NCI-H146 treated with DMSO at 0.1 percent for 48 hours (cell line): ENCODE measurements around the gene IL19.
A peak's percentile ranks its signal among the peaks of the same experiment; 100 is the strongest.

ENCODE experiments used
- DNase-seq: peaks from one replicate; lab custom pipeline; 2025; ENCODE audit not compliant: unreplicated experiment; lab: John Stamatoyannopoulos, UW

The IL19 gene

DNA sequence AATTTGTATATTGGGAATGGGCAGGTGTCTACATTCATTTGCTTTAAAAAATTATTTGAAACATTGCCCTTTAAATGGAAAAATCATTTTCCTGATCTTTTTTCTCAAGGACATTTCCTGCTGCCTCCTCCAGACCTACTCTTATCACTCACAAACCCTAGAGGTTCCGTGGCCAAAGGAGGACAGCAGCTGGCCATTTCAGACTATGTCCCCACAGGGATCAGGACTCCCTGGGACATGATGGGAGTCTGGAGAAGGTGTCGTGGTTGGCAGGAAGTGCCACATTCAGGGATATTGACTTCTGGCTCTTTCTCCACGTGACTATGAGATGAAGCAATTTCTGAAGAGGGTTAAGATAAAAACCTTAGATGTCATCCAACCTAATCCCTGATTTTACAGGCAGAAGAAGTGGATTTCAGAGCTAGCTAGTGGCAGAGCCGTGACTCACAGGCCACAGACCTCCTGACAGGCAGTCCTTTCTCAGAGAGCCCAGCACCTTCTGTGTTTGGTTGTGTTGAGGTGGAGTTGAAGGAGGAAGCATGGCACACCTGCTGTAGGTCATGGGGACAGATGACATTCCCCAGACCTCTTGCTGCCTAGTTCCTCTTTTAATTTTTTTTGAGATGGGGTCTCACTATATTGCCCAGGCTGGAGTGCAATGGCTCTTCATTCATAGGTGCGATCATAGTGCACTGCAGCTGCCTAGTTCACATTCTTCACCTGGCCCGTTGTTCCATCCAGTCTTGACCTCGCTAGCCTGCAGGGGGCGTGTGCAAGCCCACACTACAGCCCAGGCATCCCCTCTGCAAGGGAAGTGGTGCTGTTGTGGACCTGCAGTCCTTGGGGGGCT lies 27.2 kb downstream of the IL19 start:
- DNase-seq: no peak

- no peak for DNase-seq
Measured at GRCh38 chr1:206798384-206798996, 27.9 kb downstream of the IL19 start.

DNA sequence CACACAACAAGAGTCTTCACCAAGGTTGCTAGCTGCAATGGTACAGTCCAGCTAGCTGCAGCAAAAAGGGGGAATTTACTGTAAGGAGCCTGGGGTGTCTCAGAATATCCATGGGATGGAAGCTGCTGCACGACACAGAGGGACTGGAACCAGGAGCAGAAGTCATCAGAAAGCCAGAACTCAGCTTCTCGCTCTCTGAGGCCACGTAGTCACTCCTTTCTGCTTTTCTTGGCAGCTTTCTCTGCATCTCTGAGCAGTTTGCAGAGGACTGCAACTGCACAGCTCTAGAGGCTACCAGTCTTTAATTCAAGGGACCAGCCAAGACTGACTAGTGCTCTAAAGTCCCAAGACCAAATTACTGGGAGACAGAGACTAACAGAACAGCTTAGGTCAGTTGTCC lies 28.7 kb downstream of the IL19 start:
- no peak for DNase-seq

DNA sequence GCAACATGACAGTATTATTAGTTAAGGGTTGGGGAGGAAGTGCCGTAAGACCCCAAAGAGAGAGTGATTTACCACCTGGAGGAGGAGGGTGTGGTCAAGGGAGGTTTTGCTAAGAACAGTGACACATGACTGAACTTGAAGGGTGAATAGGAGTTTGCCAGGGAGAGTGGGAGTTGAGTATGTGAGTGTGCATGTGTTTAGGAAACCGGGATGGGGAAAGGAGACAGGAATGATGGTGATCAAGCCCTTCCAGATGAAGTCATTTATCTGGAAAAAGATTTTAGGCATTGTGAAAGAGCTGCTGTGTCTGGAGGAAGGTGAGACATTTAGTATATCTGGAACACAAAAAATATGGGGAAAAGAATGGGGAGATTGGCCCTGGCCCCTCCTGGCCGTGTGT lies 29.8 kb downstream of the IL19 start:
- DNase-seq: no peak

DNA sequence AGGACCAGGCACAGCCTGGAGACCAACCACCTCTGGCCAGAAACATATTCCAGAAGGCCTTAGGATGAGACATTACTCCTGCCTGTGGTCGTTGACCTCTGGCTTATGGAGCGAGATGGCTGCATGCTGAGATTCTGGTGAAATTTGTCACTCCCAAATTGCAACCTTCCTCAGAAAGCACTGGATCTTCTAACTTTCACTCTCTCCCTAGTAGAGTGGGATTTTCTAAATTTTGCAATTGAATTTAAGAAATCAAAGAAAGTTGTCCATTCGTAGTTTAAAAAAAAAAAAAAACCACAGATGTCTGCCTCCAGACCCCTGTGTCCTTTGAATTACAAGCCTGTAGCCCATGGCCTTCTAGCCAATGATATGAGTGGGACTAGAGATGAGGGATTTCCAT lies 30.3 kb downstream of the IL19 start:
- no peak for DNase-seq

DNA sequence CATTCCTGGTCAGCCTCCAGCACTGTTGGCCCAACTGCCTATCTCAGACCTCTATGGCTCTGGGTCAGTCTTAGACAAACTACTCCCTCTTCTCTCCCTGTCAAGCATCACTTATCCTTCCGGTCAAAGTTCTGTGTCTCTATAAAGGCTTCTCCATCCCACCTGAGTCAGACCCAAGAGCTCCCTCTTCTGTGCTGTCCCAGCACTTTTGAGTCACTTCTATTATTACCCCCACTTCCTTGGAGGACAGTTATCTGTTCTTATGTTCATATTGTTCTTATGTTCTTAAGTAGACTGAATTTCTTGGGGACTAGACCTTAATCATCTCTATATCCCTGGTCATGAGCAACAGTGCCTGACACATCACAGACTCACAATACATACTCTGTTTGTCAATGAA lies 30.9 kb downstream of the IL19 start:
- DNase-seq: no peak

DNA sequence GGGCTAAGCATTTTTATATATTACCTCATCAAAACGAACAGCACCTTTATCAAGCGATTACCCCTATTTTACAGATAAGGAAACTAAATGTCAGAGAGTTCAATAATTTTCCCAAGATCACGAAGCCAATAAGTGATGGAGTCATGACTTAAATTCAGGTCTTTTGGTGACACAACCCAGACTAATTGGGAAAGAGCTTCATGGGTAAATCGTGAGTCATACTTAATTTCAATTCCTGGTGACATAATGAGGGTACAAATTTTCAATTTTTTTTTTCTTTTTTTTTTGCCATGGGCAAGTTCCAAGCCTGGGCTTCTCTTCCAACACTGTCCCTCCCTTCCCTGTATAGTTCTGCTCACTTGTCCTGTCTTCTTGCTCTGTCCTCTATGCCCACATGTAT lies 31.8 kb downstream of the IL19 start:
- no peak for DNase-seq

GRCh38 chr1:206803221-206803730 lies 32.7 kb downstream of the IL19 start:
- DNase-seq: no peak

GRCh38 chr1:206804156-206804737 lies 33.7 kb downstream of the IL19 start:
- DNase-seq: no peak

GRCh38 chr1:206805357-206805756 lies 34.8 kb downstream of the IL19 start:
- DNase-seq: no peak

- DNase-seq: no peak
Measured at GRCh38 chr1:206808615-206809014, 38.0 kb downstream of the IL19 start.

GRCh38 chr1:206809504-206810084 lies 39.0 kb downstream of the IL19 start:
- DNase-seq: no peak

DNA sequence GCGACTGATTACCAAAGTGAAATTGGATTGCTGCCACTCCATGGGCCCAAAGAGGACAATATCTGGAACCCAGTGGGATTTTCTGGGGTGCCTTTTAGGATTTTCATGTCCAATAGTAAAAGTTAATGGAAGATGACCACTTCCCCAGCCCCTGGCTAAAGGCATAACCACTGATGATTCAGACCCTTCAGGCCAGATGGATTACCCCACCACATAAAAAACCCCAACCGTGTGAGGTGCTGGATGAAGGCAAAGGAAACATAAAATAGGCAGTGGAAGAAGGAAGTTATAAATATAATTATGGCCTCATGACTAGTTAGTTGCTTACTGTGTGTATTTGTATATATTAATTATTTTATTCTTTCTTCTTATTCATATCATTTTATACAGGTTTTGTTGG lies 41.9 kb downstream of the IL19 start:
- DNase-seq: no peak

DNA sequence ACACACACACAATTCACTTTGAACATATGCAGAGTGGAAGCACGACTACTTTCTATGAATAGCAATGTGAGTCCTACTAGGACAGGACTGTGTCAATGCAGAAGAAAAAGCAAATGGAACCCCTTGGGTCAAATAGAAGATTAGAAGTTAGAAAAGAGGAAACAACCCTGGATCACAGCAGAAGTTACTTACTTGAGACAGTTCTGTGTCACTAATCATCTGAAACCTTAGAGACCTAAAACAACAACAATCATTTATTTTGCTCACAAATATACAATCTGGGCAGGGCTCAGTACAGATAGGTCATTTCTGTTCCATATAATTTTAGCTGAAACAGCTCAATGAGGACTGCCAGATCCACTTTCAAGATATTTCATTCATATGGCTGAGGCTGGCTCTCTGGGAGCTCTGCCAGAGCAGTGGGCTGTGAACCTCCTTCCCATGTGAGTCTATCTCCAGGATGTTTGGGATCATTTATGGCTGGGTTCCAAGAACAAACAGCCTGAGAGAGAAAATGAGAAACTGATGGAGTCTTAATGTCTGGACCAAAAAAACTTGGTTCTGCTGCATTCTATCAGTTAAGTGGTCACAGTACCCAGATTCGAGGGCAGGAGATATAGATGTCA lies 44.3 kb downstream of the IL19 start:
- no peak for DNase-seq

- DNase-seq: no peak
Measured at GRCh38 chr1:206816390-206817287, 46.1 kb downstream of the IL19 start.

DNA sequence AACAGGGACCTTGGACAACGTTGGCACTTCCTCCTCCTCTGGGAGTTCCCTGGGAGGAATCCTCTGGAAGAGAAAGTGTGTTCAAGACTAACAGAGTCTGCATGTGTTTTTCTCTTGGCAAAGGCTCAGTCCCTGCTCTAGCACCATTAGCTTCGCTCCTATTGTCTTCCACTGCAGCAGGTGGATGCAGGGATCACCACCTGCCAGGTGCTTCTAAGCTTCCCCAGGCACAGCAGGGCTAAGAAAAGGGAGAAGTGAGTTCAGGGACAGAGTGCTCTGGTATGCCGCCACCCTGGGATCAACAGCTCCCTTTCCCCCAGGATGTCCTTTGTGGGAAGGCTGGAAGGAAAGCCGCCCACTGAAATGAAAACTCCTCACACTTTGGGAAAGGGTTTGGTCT lies 50.9 kb downstream of the IL19 start:
- peak; percentile 17 for DNase-seq

DNA sequence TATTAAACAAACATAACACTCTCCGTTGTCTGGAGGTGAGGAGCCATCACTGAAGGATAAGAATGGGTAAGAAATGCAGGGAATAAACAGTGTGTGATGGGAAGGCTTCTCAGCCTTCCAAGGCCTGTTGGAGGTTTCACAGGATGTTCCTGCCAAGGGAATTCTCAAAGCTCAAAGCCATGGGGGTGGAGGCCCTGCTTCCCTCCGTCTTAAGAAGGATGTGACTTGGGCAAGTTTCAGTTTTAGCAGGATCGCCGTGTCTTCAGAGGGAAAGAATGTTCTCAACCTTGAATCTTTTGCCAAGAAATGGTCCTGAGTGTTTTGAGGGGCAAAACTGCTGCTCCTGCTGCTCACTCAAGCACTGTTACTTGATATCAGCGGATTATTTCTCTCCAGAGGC lies 53.2 kb downstream of the IL19 start:
- DNase-seq: no peak

DNA sequence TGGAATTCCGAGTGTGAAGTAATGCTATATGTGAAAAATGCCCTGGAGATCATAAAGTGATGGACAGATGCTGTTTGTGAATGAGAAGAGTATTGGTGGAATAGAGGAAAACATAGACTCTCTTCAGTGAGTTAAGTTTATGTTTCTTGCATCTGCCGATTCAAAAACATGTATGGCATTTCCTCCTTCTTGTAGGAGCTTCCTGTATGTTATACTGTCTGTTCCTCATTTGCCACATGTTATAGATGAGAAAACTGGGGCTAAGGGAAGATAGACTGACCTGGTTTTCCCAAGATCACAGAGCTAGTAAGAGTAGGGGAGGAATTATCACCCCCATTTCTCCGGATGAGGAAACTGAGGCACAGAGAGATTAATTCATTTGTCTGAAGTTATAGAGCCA lies 53.8 kb downstream of the IL19 start:
- no peak for DNase-seq

DNA sequence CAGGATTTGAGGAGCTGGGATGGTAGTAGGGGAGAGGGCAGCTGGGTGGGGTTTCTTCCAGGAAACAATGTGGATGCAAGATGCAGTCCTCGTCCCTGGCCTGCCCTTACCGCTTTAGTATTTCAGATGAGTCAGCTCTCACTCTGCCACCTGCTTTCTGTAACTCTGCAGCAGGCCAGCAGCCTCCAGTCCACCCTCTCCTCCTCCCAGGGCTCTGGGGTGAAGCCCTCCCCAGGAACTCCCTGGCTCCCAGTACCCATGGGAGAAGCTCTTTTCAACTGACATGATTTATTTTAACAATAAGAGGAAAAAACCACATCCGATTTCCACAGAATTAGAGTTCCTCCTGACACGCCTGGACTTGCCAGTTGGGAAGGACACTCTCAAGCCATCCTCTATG lies 55.8 kb downstream of the IL19 start:
- no peak for DNase-seq

DNA sequence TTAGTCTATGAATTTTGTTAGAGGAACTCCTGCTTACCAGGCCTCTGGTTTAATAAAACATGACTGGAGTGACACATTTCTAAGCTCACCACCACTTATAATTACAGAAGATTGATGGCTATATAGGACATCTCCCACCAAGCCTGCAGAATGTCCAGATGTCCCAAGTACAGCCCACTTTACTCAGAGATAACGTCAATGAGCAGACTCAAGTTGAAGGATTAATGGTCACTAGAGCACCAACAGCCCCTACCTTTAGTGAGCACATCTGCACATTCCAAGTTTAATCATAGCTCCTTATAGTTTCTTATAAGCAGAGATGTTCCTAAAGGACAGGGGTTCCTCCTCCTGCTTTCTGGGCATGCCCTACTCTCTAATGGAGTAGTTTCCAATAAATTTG lies 57.5 kb downstream of the IL19 start:
- DNase-seq: no peak
